HG03095 (cell line): Measurements from ENCODE around the gene C11orf65.
"Not testable (repeated sequence)": the region's sequence is repeated elsewhere in the genome, so short reads cannot be mapped to it uniquely, and the experiment has no call there.

Source experiments
- ATAC-seq: cut with Tn5 transposase; IDR thresholded peaks from one replicate; pipeline ENCODE4 v1.9.1; 2021; ENCODE audit warnings: moderate library complexity; ENCODE audit not compliant: unreplicated experiment

The C11orf65 gene

DNA sequence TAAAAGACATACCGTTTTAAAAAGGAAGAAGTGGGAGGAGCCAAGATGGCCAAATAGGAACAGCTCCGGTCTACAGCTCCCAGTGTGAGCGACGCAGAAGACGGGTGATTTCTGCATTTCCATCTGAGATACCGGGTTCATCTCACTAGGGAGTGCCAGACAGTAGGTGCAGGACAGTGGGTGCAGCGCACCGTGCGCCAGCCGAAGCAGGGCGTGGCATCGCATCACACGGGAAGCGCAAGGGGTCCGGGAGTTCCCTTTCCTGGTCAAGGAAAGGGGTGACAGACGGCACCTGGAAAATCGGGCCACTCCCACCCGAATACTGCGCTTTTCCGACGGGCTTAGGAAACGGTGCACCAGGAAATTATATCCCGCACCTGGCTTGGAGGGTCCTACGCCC is 93.8 kb downstream of the C11orf65 start:
- not testable (repeated sequence) for ATAC-seq

DNA sequence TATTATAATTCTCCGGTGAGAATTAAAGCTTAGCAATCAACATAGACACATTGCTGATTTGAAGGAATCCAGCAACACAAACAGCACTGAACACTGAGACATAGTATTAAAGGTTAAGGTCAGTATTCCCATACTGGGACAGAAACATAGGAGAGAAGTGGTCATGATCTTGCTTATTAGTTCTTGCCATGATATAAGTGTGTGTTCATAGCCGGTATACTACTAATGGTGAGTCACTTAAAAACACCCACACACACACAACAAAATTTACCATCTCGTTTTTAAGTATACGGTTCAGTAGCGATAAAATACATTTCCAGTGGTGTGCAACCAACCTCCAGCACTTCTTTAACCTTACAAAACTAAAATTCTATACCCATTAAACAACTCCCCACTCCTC is 96.3 kb downstream of the C11orf65 start:
- no peak for ATAC-seq

DNA sequence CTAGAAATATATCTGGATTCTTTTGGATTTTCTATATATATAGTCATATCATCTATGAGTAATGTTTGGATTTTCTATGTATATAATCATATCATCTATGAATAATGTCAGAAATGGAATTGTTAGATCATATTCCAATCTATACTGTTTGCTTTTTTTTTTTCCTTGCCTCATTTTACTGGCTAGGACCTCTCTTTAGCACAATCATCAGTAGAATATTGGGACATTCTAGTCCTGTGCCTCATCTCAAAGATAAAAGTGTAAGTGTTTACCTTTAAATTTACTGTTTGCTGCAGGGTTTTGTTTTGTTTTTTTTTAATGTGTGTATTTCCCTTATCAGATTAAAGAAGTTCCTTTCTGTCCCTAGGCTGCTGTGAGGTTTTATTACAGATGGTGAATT is 97.0 kb downstream of the C11orf65 start:
- ATAC-seq: no peak

DNA sequence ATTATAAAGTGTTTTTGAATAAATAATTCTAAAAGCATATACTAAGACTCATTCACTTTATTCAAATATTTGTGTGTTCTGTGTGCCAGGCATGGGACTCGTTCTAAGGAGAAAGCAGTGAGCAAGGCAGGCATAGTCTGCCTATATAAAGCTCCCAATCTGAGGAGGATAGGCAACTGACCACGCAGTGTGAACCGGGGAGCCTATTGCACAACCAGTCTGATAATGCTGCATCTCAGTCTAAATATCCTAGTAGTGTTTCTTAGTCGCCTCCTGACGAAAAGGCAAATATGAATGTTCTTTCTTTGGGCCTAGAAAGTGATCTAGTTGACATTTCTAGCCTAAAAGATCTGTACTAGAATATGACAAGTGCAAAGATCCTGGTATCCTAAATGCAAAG is 98.3 kb downstream of the C11orf65 start:
- ATAC-seq: no peak

DNA sequence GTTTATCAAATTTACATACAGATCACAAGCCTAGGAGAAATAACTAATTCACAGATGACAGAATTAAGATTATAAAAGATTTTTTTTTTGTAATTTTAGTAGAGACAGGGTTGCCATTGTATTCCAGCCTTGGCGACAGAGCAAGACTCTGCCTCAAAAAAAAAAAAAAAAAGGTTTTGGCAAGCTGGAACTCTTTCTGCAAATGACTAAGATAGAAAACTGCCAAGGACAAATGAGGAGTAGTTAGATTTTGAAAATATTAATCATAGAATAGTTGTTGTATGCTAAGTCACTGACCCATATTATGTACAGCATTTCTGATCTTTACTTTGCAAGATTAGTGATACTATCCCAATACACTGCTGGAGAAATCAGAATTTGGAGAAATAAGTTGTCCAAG is 99.2 kb downstream of the C11orf65 start:
- no peak for ATAC-seq

DNA sequence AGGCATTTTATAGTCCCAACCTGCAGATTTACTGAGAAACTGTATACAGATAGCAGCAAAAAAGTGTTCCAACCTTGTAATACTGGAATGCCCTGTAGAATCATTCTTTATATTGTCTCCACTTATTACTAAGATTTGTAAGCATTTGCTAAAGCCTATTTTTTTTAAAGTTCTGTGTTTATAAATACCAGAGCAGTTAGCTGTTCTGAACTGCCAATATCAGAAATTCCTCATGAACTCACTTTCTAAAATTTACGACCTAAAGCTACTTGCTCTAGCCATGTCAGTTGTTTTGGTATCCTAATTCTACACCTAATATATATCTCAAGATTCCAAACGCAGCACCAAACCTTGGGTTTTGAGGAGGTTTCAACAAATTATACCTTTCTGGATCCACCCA is 103.2 kb downstream of the C11orf65 start:
- ATAC-seq: no peak

DNA sequence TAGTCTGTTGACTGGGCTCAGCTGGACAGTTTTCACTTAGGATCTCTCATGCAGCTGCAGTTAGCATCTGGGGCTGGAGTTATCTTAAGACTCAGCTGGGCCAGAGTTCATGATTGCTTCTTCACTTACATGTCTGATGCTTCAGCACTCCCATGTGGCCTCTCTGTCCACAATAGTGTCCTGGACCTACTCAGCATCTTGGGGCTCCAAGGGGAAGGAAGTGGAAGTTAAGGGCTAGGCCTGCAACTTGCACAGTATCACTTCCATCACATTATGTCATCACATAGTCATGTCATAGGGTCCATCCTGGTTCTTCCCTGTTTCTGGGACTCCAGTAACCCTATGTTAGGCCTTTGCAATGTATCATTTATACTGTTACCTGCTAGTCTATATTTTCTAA is 115.9 kb downstream of the C11orf65 start:
- ATAC-seq: no peak

DNA sequence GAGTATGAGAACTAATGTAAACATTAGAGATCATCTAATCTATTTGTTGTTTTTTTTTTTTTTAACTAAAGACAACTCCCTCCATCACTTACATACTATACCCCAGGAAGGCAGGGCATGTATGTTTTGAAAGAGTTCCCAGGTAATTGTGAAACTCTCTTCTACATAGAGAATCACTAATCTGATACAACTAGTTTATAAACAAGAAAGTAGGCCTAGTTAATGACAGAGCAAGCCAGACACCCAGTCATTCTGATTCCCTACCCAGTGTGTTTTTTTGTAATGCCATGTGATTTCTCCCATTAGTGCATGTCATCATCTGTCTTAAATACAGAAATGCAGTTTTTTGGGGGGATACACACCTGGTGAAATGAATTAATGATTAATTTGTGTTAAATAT is 120.9 kb downstream of the C11orf65 start:
- ATAC-seq: no peak

DNA sequence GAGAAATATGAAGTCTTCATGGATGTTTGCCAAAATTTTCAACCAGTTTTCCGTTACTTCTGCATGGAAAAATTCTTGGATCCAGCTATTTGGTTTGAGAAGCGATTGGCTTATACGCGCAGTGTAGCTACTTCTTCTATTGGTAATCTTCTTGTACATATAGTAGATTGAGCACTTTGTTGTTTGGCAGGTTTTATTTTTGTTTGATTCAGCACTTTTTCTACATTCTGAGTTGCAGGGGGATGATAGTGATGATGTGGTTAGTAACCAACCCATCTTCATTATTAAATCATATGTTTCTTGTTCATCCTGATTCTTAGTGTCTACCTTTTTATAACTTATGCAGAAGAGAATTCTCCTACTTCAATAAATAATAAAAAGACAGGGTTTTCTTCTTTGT is 121.6 kb downstream of the C11orf65 start:
- ATAC-seq: no peak

DNA sequence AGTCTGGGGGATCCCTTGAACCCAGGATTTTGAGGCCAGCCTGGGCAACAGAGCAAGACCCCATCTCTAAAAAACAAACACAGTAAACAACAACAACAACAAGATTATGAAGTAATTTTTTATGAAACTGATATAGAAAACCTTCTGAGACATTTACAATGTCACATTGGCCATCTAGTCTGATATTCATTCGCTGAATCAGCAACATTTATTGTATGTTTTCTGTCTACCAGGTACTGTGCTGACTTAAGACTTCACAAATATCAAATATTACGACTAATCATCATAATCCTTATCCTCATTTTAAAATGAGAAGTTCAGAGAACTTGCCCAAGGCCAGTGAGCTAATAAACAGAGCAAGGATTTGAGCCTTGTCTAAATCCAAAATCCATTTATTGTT is 123.6 kb downstream of the C11orf65 start:
- no peak for ATAC-seq

DNA sequence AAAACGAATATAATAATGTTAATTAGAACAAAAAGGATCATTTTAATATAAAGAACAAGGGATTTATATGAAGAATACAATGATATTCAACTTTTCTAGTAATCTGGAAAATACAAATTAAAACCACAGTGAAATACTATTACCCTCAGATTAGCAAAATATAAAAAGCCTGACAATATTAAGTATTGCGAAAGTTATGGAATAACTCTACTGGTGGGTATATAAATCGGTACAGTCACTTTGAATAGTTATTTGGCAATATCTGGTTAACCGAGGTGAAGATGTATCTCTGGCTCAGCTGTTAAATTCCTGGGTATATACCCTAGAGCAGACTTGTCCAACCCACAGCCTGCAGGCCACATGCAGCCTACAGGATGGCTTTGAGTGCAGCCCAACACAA is 125.7 kb downstream of the C11orf65 start:
- ATAC-seq: no peak

DNA sequence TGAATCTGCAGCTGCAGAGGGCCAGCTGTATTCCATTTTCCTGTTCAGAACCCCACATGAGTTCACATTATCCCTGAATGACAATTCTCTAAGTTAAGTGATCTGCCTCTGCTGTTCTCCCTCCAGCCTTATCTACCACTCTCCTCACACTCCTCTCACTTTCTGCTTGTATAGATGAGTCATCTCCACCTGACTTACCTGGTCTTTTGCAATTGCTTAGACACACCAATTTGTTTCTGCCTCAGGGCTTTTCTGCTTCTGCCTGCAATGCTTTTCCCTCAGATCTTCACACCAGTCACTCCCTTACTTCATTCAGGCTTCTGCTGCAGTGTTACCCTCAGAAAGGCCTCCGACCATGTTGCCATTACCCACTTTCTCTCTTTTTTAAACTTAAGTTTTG is 126.4 kb downstream of the C11orf65 start:
- ATAC-seq: no peak

DNA sequence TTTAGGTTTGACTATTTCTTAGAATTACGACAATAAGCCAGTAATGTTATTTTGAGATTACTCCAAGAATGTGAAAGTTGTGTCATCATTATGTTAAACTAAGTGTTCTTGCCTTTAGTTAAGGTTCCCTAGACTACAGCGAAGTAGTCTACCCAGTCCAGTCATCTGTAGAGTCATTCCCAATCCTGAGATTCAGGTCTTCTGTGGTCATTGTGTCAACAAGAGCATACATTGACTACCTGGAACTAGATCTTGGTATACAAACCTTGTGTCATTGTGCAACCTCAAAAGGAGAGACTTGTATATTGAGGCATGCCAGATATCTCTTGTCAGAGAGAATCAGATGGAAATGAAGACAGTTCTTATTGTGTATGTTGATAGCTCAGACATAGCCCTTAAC is 128.6 kb downstream of the C11orf65 start:
- ATAC-seq: no peak

DNA sequence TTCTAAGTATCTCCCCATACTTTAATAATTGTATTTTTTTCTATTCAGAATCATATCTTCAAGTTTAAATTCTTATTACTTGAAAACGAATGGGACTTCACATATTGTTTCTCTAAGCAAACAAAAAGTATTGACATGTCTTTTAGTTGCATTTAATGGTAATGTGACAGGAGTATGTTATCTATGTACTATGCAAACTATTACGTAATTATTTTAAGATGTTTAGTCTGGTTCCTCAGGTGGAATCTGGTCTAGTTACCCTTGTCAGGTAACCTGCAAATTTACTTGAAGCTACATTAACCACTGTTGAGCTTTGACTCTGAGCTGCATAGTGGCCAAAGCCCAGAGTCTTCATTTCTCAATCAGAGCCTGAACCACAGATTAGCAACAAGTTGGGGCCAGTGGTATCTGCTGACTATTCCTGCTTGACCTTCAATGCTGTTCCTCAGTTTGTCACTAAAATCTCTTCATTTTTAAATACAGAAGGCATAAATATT is 133.9 kb downstream of the C11orf65 start:
- ATAC-seq: no peak
